Gastroesophageal sphincter (tissue), 4 donors: ENCODE data around the gene ATF2. TPM values are rescaled to one million over a fixed set of nuclear protein-coding genes. Genes with fewer than 3 reads are reported as not detected.
A peak's percentile ranks its signal among the peaks of the same experiment; 100 is the strongest.

Experiments
- ATAC-seq: fragments of 150-250 bp; one replicate; pipeline ENCODE4 v1.9.1; 2016; ENCODE audit warnings: mild to moderate bottlenecking, moderate library complexity
- H3K27ac ChIP-seq, 4 donors: fragments of 200-600 bp; sonication (generic) in 3 of 4; 1 replicate in 3 of 4; 2 replicates in 1 of 4; pipeline ENCODE4 v1.5.1; 2016 to 2019
- H3K27me3 ChIP-seq: fragments of 200-600 bp; sonication (generic); one replicate; pipeline ENCODE4 v1.5.1; 2019
- H3K36me3 ChIP-seq, 2 donors: fragments of 200-600 bp; sonication (generic); one replicate each; pipeline ENCODE4 v1.5.1; 2019; ENCODE audit warnings: control low read depth in 1 of 2
- H3K4me1 ChIP-seq, 3 donors: fragments of 200-600 bp; sonication (generic); 1 replicate in 2 of 3; 2 replicates in 1 of 3; pipeline ENCODE4 v1.5.1; 2016 to 2019; ENCODE audit warnings: control low read depth in 2 of 3
- H3K4me3 ChIP-seq, 2 donors: fragments of 200-600 bp; sonication (generic); one replicate each; pipeline ENCODE4 v1.5.1; 2019; ENCODE audit warnings: mild to moderate bottlenecking in 1 of 2, moderate library complexity in 1 of 2
- H3K9me3 ChIP-seq, 3 donors: fragments of 200-600 bp; sonication (generic); one replicate each; pipeline ENCODE4 v1.5.1; 2017 to 2019; ENCODE audit warnings: control low read depth in 2 of 3
- CTCF ChIP-seq, 4 experiments: fragments of 200-600 bp in 2 of 4; fragments of 450-650 bp in 2 of 4; sonication (generic) in 1 of 4; IDR thresholded peaks; one replicate each; pipeline ENCODE4 v1.5.1; 2017 to 2019; ENCODE audit warnings: antibody characterized with exemption in 4 of 4, mild to moderate bottlenecking in 2 of 4, moderate library complexity in 2 of 4
- EP300 ChIP-seq: sonication (generic); formaldehyde crosslinking; IDR thresholded peaks from one replicate; pipeline ENCODE4 v1.6.1; 2017; ENCODE audit warnings: antibody characterized with exemption, mild to moderate bottlenecking
- POLR2A ChIP-seq, 2 donors: fragments of 450-650 bp; IDR thresholded peaks; one replicate each; pipeline ENCODE4 v1.6.1; 2017; ENCODE audit warnings: antibody characterized with exemption in 2 of 2, mild to moderate bottlenecking in 2 of 2, moderate library complexity in 1 of 2
- POLR2AphosphoS5 ChIP-seq: sonication (generic); formaldehyde crosslinking; IDR thresholded peaks from one replicate; pipeline ENCODE4 v1.6.1; 2017; ENCODE audit warnings: antibody characterized with exemption
- WGBS, 2 donors: methylation state at CpG; one replicate each; pipeline ENCODE4 v1.1.5; 2018; ENCODE audit warnings: low coverage in 1 of 2; 5-methylcytosine and 5-hydroxymethylcytosine counted together
- total RNA-seq, 4 donors: library from RNA; depleted of rRNA; stranded (reverse); fragments of >200 nt; gene quantifications; one replicate each; pipeline ENCODE4 v1.1.0, GENCODE V29; 2016

ATF2 gene
- total RNA-seq, 4 donors from 2014 or later: 37.1 to 64.4 (median 49.3) TPM

- Histone ChIP-seq H3K27me3 (peaks cover 5% of the 10 kb centered on the region), H3K27ac (no peak overlapping the region), H3K36me3 (no peaks in the 10 kb centered on the region), H3K9me3 (no peaks in the 10 kb centered on the region), H3K4me3 (no peak overlapping the region), H3K4me1 (no peaks in the 10 kb centered on the region)
- TF ChIP-seq CTCF (IDR thresholded peaks at IDR 0.05) (peak; percentile 17 to 55 (median 31)), POLR2AphosphoS5 (no peak), EP300 (no peak)
- peak; percentile 53 for ATAC-seq
- 26 to 34% methylated on average over 9 to 10 of the region's 12 CpGs for WGBS, 2 donors
Observed at GRCh38 chr2:175203621-175204496, 35.9 kb upstream of the ATF2 start.

GRCh38 chr2:175195012-175195411 is 27.0 kb upstream of the ATF2 start:
- no peaks in the 10 kb centered on the region for H3K4me1 ChIP-seq
- TF ChIP-seq CTCF (IDR thresholded peaks at IDR 0.05): no peak
- no peaks in the 10 kb centered on the region for H3K36me3 ChIP-seq
- ATAC-seq: no peak
- H3K27ac ChIP-seq: no peak overlapping the region
- no peak overlapping the region for H3K4me3 ChIP-seq
- H3K27me3 ChIP-seq: no peaks in the 10 kb centered on the region
- peaks cover 0 to 4% (median 0%) of the 10 kb centered on the region in 3 donors for H3K9me3 ChIP-seq

- TF ChIP-seq POLR2A (IDR thresholded peaks at IDR 0.05): no peak
- no peak for TF ChIP-seq CTCF (IDR thresholded peaks at IDR 0.05)
- no peak for TF ChIP-seq EP300
- no peak for TF ChIP-seq POLR2AphosphoS5
- Histone ChIP-seq H3K36me3 (no peaks in the 10 kb centered on the region), H3K9me3 (peaks cover 0 to 4% (median 0%) of the 10 kb centered on the region in 3 donors), H3K4me3 (no peak overlapping the region), H3K27me3 (no peaks in the 10 kb centered on the region), H3K4me1 (no peaks in the 10 kb centered on the region), H3K27ac (no peak overlapping the region)
- 9 to 57% methylated on average over 1 of the region's 1 CpG for WGBS, 2 donors
- no peak for ATAC-seq
Observed at GRCh38 chr2:175188761-175189160, 20.8 kb upstream of the ATF2 start.

- ATAC-seq: no peak
- Histone ChIP-seq H3K27me3 (no peaks in the 10 kb centered on the region), H3K9me3 (peaks cover 0 to 4% (median 0%) of the 10 kb centered on the region in 3 donors), H3K4me3 (no peak overlapping the region), H3K27ac (no peak overlapping the region), H3K36me3 (no peaks in the 10 kb centered on the region), H3K4me1 (no peaks in the 10 kb centered on the region)
- TF ChIP-seq CTCF (IDR thresholded peaks at IDR 0.05) (no peak), EP300 (no peak), POLR2AphosphoS5 (no peak), POLR2A (IDR thresholded peaks at IDR 0.05) (no peak)
- WGBS, 2 donors: 100% methylated on average over 1 of the region's 1 CpG
Observed at GRCh38 chr2:175187378-175187777, 19.4 kb upstream of the ATF2 start.

- no peaks in the 10 kb centered on the region for H3K9me3 ChIP-seq
- TF ChIP-seq POLR2A (IDR thresholded peaks at IDR 0.05) (no peak), CTCF (IDR thresholded peaks at IDR 0.05) (no peak), POLR2AphosphoS5 (no peak), EP300 (no peak)
- no peak overlapping the region for H3K27ac ChIP-seq
- 75 to 80% methylated on average over 1 of the region's 2 CpGs for WGBS, 2 donors
- H3K36me3 ChIP-seq: peaks cover 4 to 12% of the 10 kb centered on the region in 2 donors
- H3K4me1 ChIP-seq: peaks cover 0 to 28% (median 8%) of the 10 kb centered on the region in 3 donors
- H3K27me3 ChIP-seq: no peaks in the 10 kb centered on the region
- no peak overlapping the region for H3K4me3 ChIP-seq
- ATAC-seq: no peak
Observed at GRCh38 chr2:175183674-175184073, 15.7 kb upstream of the ATF2 start.
